ENCODE results near the gene RNASE11.

DNA sequence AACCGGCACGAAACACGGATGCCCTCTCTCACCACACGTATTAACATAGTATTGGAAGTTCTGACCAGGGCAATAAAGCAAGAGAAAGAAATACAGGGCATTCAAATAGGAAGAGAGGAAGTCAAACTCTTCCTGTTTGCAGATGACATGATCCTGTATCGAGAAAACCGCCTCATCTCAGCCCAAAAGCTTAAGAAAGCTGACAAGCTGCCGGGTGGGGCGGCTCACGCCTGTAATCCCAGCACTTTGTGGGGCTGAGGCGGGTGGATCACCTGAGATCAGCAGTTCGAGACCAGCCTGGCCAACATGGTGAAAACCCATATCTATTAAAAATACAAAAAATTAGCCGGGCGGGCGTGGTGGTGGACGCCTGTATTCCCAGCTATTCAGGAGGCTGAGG lies 36.0 kb upstream of the RNASE11 start:
- TF ChIP-seq, protein P1, sequence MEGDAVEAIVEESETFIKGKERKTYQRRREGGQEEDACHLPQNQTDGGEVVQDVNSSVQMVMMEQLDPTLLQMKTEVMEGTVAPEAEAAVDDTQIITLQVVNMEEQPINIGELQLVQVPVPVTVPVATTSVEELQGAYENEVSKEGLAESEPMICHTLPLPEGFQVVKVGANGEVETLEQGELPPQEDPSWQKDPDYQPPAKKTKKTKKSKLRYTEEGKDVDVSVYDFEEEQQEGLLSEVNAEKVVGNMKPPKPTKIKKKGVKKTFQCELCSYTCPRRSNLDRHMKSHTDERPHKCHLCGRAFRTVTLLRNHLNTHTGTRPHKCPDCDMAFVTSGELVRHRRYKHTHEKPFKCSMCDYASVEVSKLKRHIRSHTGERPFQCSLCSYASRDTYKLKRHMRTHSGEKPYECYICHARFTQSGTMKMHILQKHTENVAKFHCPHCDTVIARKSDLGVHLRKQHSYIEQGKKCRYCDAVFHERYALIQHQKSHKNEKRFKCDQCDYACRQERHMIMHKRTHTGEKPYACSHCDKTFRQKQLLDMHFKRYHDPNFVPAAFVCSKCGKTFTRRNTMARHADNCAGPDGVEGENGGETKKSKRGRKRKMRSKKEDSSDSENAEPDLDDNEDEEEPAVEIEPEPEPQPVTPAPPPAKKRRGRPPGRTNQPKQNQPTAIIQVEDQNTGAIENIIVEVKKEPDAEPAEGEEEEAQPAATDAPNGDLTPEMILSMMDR (IDR thresholded peaks at IDR 0.05; ENCODE audit: borderline replicate concordance, extremely low read depth, low read length, poor library complexity, severe bottlenecking) = no peak
- TF ChIP-seq EZH2 (IDR thresholded peaks at IDR 0.05; ENCODE audit: borderline replicate concordance, low read depth, low read length, severe bottlenecking) = no peak
